CD14-positive monocyte (primary cell): ENCODE data around the gene FBXL16. TPM values are rescaled to one million over a fixed set of nuclear protein-coding genes. Genes with fewer than 3 reads are reported as not detected.

ENCODE experiments used
- DNase-seq, 3 donors: peaks; one replicate each; pipeline ENCODE4 v3.0.0-alpha.2; 2011 to 2022
- H2AFZ ChIP-seq: 2 replicates; pipeline ENCODE4 v1.6.0; 2012; ENCODE audit warnings: mild to moderate bottlenecking, low read depth, low read length, inconsistent platforms; ENCODE audit not compliant: insufficient read depth, poor library complexity, severe bottlenecking
- H3K27ac ChIP-seq, 2 donors: 1 replicate in 1 of 2; 2 replicates in 1 of 2; pipeline ENCODE4 v1.5.1; 2012 to 2013; ENCODE audit warnings: low read length in 2 of 2, control low read depth in 1 of 2, inconsistent platforms in 1 of 2, low read depth in 1 of 2, mild to moderate bottlenecking in 1 of 2
- H3K27me3 ChIP-seq, 2 donors: one replicate each; pipeline versions ENCODE4 v1.6.0 to v1.6.1; 2011 to 2013; ENCODE audit warnings: low read length in 2 of 2; ENCODE audit not compliant: control insufficient read depth in 2 of 2, insufficient read depth in 2 of 2
- H3K36me3 ChIP-seq, 2 donors: replicated peaks in 1 of 2; 1 replicate in 1 of 2; 2 replicates in 1 of 2; pipeline versions ENCODE4 v1.5.1 to v1.6.1; 2012 to 2013; ENCODE audit warnings: low read length in 2 of 2, control low read depth in 1 of 2, inconsistent platforms in 1 of 2, mild to moderate bottlenecking in 1 of 2; ENCODE audit not compliant: insufficient read depth in 2 of 2, control insufficient read depth in 1 of 2
- H3K4me1 ChIP-seq, 2 donors: 1 replicate in 1 of 2; 2 replicates in 1 of 2; pipeline versions ENCODE4 v1.5.1 to v1.6.1; 2012 to 2013; ENCODE audit warnings: low read length in 2 of 2, control low read depth in 1 of 2, inconsistent platforms in 1 of 2, mild to moderate bottlenecking in 1 of 2, moderate library complexity in 1 of 2; ENCODE audit not compliant: insufficient read depth in 2 of 2, control insufficient read depth in 1 of 2
- H3K4me2 ChIP-seq: replicated peaks from 2 replicates; pipeline ENCODE3; 2012; ENCODE audit warnings: low read length, moderate library complexity, mild to moderate bottlenecking; ENCODE audit not compliant: poor library complexity, severe bottlenecking; ENCODE audit errors: extremely low read depth
- H3K4me3 ChIP-seq, 3 experiments: fragments of 200-600 bp in 1 of 3; sonication (generic) in 1 of 3; replicated peaks in 1 of 3; 1 replicate in 2 of 3; 2 replicates in 1 of 3; pipeline ENCODE4 v1.5.1; 2011 to 2013; ENCODE audit warnings: low read length in 3 of 3, mild to moderate bottlenecking in 3 of 3, control low read depth in 2 of 3, low read depth in 2 of 3, inconsistent platforms in 1 of 3, moderate library complexity in 1 of 3
- H3K79me2 ChIP-seq: 2 replicates; pipeline ENCODE4 v1.6.0; 2012; ENCODE audit warnings: mild to moderate bottlenecking, control low read depth, inconsistent platforms, low read length, moderate library complexity; ENCODE audit not compliant: insufficient read depth
- H3K9ac ChIP-seq: 2 replicates; pipeline ENCODE4 v1.6.0; 2017; ENCODE audit warnings: low read length, mild to moderate bottlenecking; ENCODE audit not compliant: insufficient read depth, poor library complexity, severe bottlenecking
- H3K9me3 ChIP-seq, 2 donors: replicated peaks in 1 of 2; 1 replicate in 1 of 2; 2 replicates in 1 of 2; pipeline versions ENCODE4 v1.5.1 to v1.6.1; 2012 to 2013; ENCODE audit warnings: low read length in 2 of 2, control low read depth in 1 of 2; ENCODE audit not compliant: control insufficient read depth in 1 of 2, insufficient read depth in 1 of 2
- H4K20me1 ChIP-seq: 2 replicates; pipeline ENCODE4 v1.6.0; 2012; ENCODE audit warnings: mild to moderate bottlenecking, low read length, control low read depth, moderate library complexity; ENCODE audit not compliant: insufficient read depth
- H3K27ac Mint-ChIP-seq, 7 donors: one replicate each; pipeline ENCODE4 v1.8.0; 2020; ENCODE audit warnings: mild to moderate bottlenecking in 7 of 7, mixed read lengths in 7 of 7, moderate library complexity in 6 of 7, inconsistent platforms in 2 of 7
- H3K27me3 Mint-ChIP-seq, 3 donors: one replicate each; pipeline ENCODE4 v1.8.0; 2021 to 2022; ENCODE audit warnings: low read depth in 3 of 3, mild to moderate bottlenecking in 3 of 3, mixed read lengths in 3 of 3, moderate library complexity in 3 of 3, inconsistent platforms in 1 of 3
- H3K36me3 Mint-ChIP-seq, 2 donors: one replicate each; pipeline ENCODE4 v1.8.0; 2020; ENCODE audit warnings: mixed read lengths in 2 of 2, inconsistent platforms in 1 of 2, mild to moderate bottlenecking in 1 of 2
- H3K4me1 Mint-ChIP-seq: one replicate; pipeline ENCODE4 v1.8.0; 2020; ENCODE audit warnings: mild to moderate bottlenecking, mixed read lengths
- H3K4me3 Mint-ChIP-seq, 2 donors: one replicate each; pipeline ENCODE4 v1.8.0; 2020; ENCODE audit warnings: mild to moderate bottlenecking in 2 of 2, mixed read lengths in 2 of 2, moderate library complexity in 1 of 2
- H3K9me3 Mint-ChIP-seq, 7 donors: one replicate each; pipeline ENCODE4 v1.8.0; 2020 to 2022; ENCODE audit warnings: mixed read lengths in 7 of 7, mild to moderate bottlenecking in 6 of 7, moderate library complexity in 6 of 7, inconsistent platforms in 2 of 7
- CTCF ChIP-seq: fragments of 200-600 bp; IDR thresholded peaks from one replicate; pipeline ENCODE4 v1.8.0; 2022; ENCODE audit warnings: antibody characterized with exemption, mild to moderate bottlenecking
- WGBS: methylation state at CpG from one replicate; pipeline ENCODE4 v1.1.5; 2013; ENCODE audit warnings: missing lambda C conversion rate; ENCODE audit not compliant: insufficient coverage; 5-methylcytosine and 5-hydroxymethylcytosine counted together
- intact Hi-C, 2 donors: fragments of 100-400 bp; cut with micrococcal nuclease; formaldehyde crosslinking; loops; one replicate each; pipeline versions ENCODE4 v1.15.0 to v1.15.1; 2023
- polyA plus RNA-seq, 3 donors: library from polyadenylated mRNA; depleted of rRNA in 1 of 3; unstranded in 2 of 3; stranded (reverse) in 1 of 3; fragments of 300-500 nt in 2 of 3; fragments of >200 nt in 1 of 3; fragmentation: Illumina TruSeq in 2 of 3; gene quantifications; 1 replicate in 2 of 3; 2 replicates in 1 of 3; pipeline ENCODE4 v1.2.3, GENCODE V29; 2012 to 2021

Gene FBXL16
- polyA plus RNA-seq, 3 donors: 0.28 to 1.0 (median 0.49) TPM

GRCh38 chr16:672851-673250 lies 32.8 kb downstream of the FBXL16 start:
- H3K36me3 Mint-ChIP-seq: peaks cover 30 to 47% of the 10 kb centered on the region in 2 donors
- H3K9me3 ChIP-seq: no peaks in the 10 kb centered on the region
- peaks cover 20% of the 10 kb centered on the region for H3K79me2 ChIP-seq
- no peak overlapping the region for H3K27ac ChIP-seq
- 97% methylated on average over 21 of the region's 21 CpGs for WGBS
- no peak overlapping the region for H3K4me3 ChIP-seq
- intact Hi-C loops: no loop called here
- no peak overlapping the region for H3K4me3 Mint-ChIP-seq
- H4K20me1 ChIP-seq: peaks cover 60% of the 10 kb centered on the region
- H3K4me2 ChIP-seq: no peak overlapping the region
- peaks cover 20 to 32% (median 23%) of the 10 kb centered on the region in 3 donors for H3K27me3 Mint-ChIP-seq
- H2AFZ ChIP-seq: no peak overlapping the region
- peaks cover 0 to 5% (median 0%) of the 10 kb centered on the region in 7 donors for H3K9me3 Mint-ChIP-seq
- H3K4me1 Mint-ChIP-seq: peaks cover 15% of the 10 kb centered on the region
- peaks cover 18 to 25% of the 10 kb centered on the region in 2 donors for H3K4me1 ChIP-seq
- no peak for TF ChIP-seq CTCF
- no peak for DNase-seq
- no peak overlapping the region for H3K27ac Mint-ChIP-seq
- H3K27me3 ChIP-seq: peaks cover 3 to 30% of the 10 kb centered on the region in 2 donors
- no peak overlapping the region for H3K9ac ChIP-seq
- peaks cover 48 to 50% of the 10 kb centered on the region in 2 donors for H3K36me3 ChIP-seq

GRCh38 chr16:672371-672770 lies 33.2 kb downstream of the FBXL16 start:
- H3K4me1 Mint-ChIP-seq: peaks cover 17% of the 10 kb centered on the region
- Histone ChIP-seq H2AFZ (no peak overlapping the region), H3K79me2 (peaks cover 20% of the 10 kb centered on the region), H3K27ac (no peak overlapping the region), H3K4me1 (peaks cover 22 to 29% of the 10 kb centered on the region in 2 donors), H3K4me2 (no peak overlapping the region), H3K4me3 (no peak overlapping the region), H3K27me3 (peaks cover 3 to 27% of the 10 kb centered on the region in 2 donors), H3K9me3 (no peaks in the 10 kb centered on the region), H4K20me1 (peaks cover 60% of the 10 kb centered on the region), H3K9ac (no peak overlapping the region), H3K36me3 (peaks cover 48 to 50% of the 10 kb centered on the region in 2 donors)
- intact Hi-C loops: no loop called here
- H3K9me3 Mint-ChIP-seq: peaks cover 0 to 5% (median 0%) of the 10 kb centered on the region in 7 donors
- over 99% methylated on average over 15 of the region's 19 CpGs for WGBS
- no peak for TF ChIP-seq CTCF
- H3K4me3 Mint-ChIP-seq: no peak overlapping the region
- H3K27me3 Mint-ChIP-seq: peaks cover 20 to 31% (median 23%) of the 10 kb centered on the region in 3 donors
- H3K36me3 Mint-ChIP-seq: peaks cover 30 to 47% of the 10 kb centered on the region in 2 donors
- no peak for DNase-seq
- no peak overlapping the region for H3K27ac Mint-ChIP-seq
